ENCODE data around the gene CHST12.
A peak's percentile ranks its signal among the peaks of the same experiment; 100 is the strongest.

The CHST12 gene

DNA sequence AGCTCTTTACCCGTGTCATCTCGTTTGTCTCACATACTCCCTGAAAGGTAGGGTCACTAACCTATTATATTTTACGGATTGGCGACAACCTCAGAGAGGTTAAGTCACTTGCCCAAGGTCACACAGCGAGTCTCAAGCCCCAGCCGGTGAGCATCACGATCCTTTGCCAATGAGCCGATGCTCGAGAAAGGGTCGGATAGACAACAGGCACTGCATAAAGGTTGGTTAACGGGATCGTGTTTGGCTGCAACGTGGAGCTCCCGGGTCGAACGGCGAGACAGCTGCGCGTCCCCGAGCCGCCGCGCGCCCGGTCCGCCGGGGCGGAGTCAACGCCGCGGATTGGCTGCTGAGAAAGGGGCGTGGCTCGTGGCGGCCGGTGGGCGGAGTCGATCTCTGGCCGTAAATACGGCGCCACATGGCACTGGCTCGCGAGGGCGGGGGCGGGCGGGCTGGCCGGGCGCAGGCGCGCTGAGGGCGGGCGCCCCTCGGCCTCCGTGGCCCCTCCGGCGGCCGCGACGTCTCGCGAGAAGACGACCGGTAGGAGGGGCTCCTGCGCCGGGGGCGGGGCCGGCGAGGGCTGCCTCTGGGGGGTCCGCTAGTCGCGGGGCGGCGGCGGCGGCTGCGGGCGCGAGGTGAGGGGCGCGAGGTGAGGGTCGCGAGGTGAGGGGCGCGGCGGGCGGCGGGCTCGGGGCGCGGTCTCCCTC lies at the start of gene CHST12:
TSS of gene CHST12 (plus strand) at position 598 of the 704 bp plus-strand sequence. CDS start 29,029 bp downstream, outside the sequence.
- Histone ChIP-seq H3K27ac (ENCODE audit: low read length) (peak within 1 kb of the TSS; percentile 99), H3K36me3 (replicated peaks; ENCODE audit: insufficient read depth, low read length) (no peaks in the 10 kb centered on the region), H3K9me2 (replicated peaks; ENCODE audit: insufficient read depth, low read length) (no peaks in the 10 kb centered on the region), H3K4me2 (ENCODE audit: low read depth, low read length) (peak within 1 kb of the TSS; percentile 98), H3K9me3 (replicated peaks; ENCODE audit: insufficient read depth, low read length) (no peaks in the 10 kb centered on the region), H3F3A (ENCODE audit: insufficient read depth, low read length) (peaks cover 49% of the 10 kb centered on the region), H2AFZ (ENCODE audit: low read length) (peak within 1 kb of the TSS; percentile 55), H3K4me1 (ENCODE audit: low read length) (peaks cover 34% of the 10 kb centered on the region), H3K79me2 (ENCODE audit: low read length) (peaks cover 26% of the 10 kb centered on the region), H3K4me3 (ENCODE audit: low read length) (peak within 1 kb of the TSS; percentile 73), H3K9ac (ENCODE audit: low read length) (peak within 1 kb of the TSS; percentile 89), H3K27me3 (replicated peaks; ENCODE audit: insufficient read depth, low read length) (no peaks in the 10 kb centered on the region), H4K20me1 (ENCODE audit: insufficient read depth, low read length) (no peaks in the 10 kb centered on the region)
- DNase-seq: peak; percentile 96
- TF ChIP-seq EZH2 (optimal IDR thresholded peaks at IDR 0.05; ENCODE audit: low read depth, low read length) (no peak), EZH2phosphoT487 (IDR thresholded peaks at IDR 0.05; ENCODE audit: low read length) (no peak)
- TF ChIP-seq, protein P1, sequence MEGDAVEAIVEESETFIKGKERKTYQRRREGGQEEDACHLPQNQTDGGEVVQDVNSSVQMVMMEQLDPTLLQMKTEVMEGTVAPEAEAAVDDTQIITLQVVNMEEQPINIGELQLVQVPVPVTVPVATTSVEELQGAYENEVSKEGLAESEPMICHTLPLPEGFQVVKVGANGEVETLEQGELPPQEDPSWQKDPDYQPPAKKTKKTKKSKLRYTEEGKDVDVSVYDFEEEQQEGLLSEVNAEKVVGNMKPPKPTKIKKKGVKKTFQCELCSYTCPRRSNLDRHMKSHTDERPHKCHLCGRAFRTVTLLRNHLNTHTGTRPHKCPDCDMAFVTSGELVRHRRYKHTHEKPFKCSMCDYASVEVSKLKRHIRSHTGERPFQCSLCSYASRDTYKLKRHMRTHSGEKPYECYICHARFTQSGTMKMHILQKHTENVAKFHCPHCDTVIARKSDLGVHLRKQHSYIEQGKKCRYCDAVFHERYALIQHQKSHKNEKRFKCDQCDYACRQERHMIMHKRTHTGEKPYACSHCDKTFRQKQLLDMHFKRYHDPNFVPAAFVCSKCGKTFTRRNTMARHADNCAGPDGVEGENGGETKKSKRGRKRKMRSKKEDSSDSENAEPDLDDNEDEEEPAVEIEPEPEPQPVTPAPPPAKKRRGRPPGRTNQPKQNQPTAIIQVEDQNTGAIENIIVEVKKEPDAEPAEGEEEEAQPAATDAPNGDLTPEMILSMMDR (IDR thresholded peaks at IDR 0.05; ENCODE audit: low read length): no peak

DNA sequence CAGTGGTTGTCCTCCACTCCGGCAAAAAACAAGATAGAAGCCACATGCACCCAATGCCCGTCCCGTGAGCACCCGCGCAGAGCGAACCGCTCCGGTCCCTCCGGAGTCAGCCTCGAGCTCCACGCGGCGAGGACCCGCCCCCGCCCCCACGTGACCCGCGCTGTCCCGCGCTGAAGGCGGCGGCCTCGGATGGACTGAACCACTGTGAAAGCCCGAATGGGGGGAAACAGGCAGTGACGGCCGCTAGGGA lies 49.5 kb upstream of the CHST12 start:
- H3K27ac ChIP-seq (ENCODE audit: low read length): peak overlapping the region; percentile 95
- H3K4me3 ChIP-seq (ENCODE audit: low read length): peak overlapping the region; percentile 68
- H4K20me1 ChIP-seq (ENCODE audit: insufficient read depth, low read length): peaks cover 24% of the 10 kb centered on the region
- no peaks in the 10 kb centered on the region for H3K9me3 ChIP-seq (replicated peaks; ENCODE audit: insufficient read depth, low read length)
- peak overlapping the region; percentile 94 for H2AFZ ChIP-seq (ENCODE audit: low read length)
- peaks cover 6% of the 10 kb centered on the region; the same call in 1 of the 2 replicates for H3K36me3 ChIP-seq (replicated peaks; ENCODE audit: insufficient read depth, low read length)
- H3K4me1 ChIP-seq (ENCODE audit: low read length): peaks cover 13% of the 10 kb centered on the region
- peaks cover 7% of the 10 kb centered on the region for H3F3A ChIP-seq (ENCODE audit: insufficient read depth, low read length)
- H3K27me3 ChIP-seq (replicated peaks; ENCODE audit: insufficient read depth, low read length): no peaks in the 10 kb centered on the region
- peaks cover 40% of the 10 kb centered on the region for H3K79me2 ChIP-seq (ENCODE audit: low read length)
- H3K9me2 ChIP-seq (replicated peaks; ENCODE audit: insufficient read depth, low read length): no peaks in the 10 kb centered on the region
- peak; percentile 94 for DNase-seq
- peak overlapping the region; percentile 75 for H3K4me2 ChIP-seq (ENCODE audit: low read depth, low read length)
- TF ChIP-seq, protein P1 (IDR thresholded peaks at IDR 0.05; ENCODE audit: low read length): no peak
- TF ChIP-seq EZH2phosphoT487 (IDR thresholded peaks at IDR 0.05; ENCODE audit: low read length) (no peak), EZH2 (optimal IDR thresholded peaks at IDR 0.05; ENCODE audit: low read depth, low read length) (no peak)
- H3K9ac ChIP-seq (ENCODE audit: low read length): peak overlapping the region; percentile 100

DNA sequence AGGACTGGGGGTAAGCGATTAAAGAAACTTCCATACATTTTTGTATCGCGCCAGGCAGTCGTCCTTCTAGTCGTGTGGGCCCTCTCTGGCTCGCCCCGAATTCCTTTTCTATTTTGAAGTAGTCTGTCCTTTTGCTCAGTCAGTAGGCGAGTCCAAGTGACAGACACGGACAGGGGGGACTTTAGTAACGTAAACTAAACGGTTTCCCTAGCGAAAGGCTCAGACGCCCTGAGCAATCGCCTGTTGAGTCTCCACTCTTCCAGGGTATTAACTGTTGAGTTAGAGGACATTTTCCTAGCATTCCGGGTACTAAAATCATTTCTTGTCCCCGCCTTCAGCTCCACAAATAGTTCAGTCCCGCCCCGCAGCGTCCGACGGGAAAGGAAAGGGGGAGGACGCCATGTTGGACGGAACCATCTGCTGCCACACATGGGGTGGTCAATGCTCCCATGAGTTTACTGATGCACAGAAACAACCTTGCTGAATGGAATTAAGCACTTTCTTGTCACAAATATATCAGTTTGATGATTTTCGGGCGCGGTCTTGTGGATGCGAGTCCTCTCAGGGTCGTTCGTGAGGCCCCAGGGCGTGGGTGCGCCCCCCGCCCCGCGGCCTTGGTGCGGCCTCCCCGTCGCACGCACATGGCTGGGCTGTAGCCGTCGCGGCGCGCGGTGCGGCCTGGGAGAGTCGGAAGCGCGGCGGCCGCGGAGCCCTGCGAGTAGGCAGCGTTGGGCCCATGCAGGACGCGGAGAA lies 49.0 kb upstream of the CHST12 start, which contains the start of gene EIF3B:
TSS of gene EIF3B (plus strand) at position 642 of the 753 bp plus-strand sequence. CDS start at position 737, 95 bp downstream.
- H2AFZ ChIP-seq (ENCODE audit: low read length): peak within 1 kb of the TSS; percentile 94
- no peaks in the 10 kb centered on the region for H3K27me3 ChIP-seq (replicated peaks; ENCODE audit: insufficient read depth, low read length)
- no peaks in the 10 kb centered on the region for H3K9me3 ChIP-seq (replicated peaks; ENCODE audit: insufficient read depth, low read length)
- peak; percentile 90 for DNase-seq
- H3K79me2 ChIP-seq (ENCODE audit: low read length): peaks cover 45% of the 10 kb centered on the region
- H3K27ac ChIP-seq (ENCODE audit: low read length): peak within 1 kb of the TSS; percentile 95
- H3K4me3 ChIP-seq (ENCODE audit: low read length): peak within 1 kb of the TSS; percentile 89
- TF ChIP-seq, protein P1 (IDR thresholded peaks at IDR 0.05; ENCODE audit: low read length): no peak
- no peak for TF ChIP-seq EZH2 (optimal IDR thresholded peaks at IDR 0.05; ENCODE audit: low read depth, low read length)
- TF ChIP-seq EZH2phosphoT487 (IDR thresholded peaks at IDR 0.05; ENCODE audit: low read length): no peak
- H3K36me3 ChIP-seq (replicated peaks; ENCODE audit: insufficient read depth, low read length): peaks cover 6% of the 10 kb centered on the region; the same call in 1 of the 2 replicates
- H3K9ac ChIP-seq (ENCODE audit: low read length): peak within 1 kb of the TSS; percentile 100
- peak within 1 kb of the TSS; percentile 80 for H3K4me2 ChIP-seq (ENCODE audit: low read depth, low read length)
- peaks cover 7% of the 10 kb centered on the region for H3F3A ChIP-seq (ENCODE audit: insufficient read depth, low read length)
- peaks cover 29% of the 10 kb centered on the region for H4K20me1 ChIP-seq (ENCODE audit: insufficient read depth, low read length)
- no peaks in the 10 kb centered on the region for H3K9me2 ChIP-seq (replicated peaks; ENCODE audit: insufficient read depth, low read length)
- peaks cover 13% of the 10 kb centered on the region for H3K4me1 ChIP-seq (ENCODE audit: low read length)

All from MM.1S (cell line).